OCI-LY1 (cell line): Measurements from ENCODE around the gene NCS1.

ENCODE experiments used
- H2AFZ ChIP-seq: fragments of 200-600 bp; sonication (generic), shearing (Covaris generic); 2 replicates; pipeline ENCODE4 v1.6.0; 2014; ENCODE audit warnings: antibody characterized with exemption, mild to moderate bottlenecking, low read length
- H3F3A ChIP-seq: fragments of 200-600 bp; sonication (generic), shearing (Covaris generic); 2 replicates; pipeline ENCODE4 v1.6.0; 2014; ENCODE audit warnings: mild to moderate bottlenecking, antibody characterized with exemption, low read length, moderate library complexity; ENCODE audit not compliant: insufficient read depth
- H3K27ac ChIP-seq: fragments of 200-600 bp; sonication (generic); 2 replicates; pipeline ENCODE4 v1.5.1; 2014; ENCODE audit warnings: low read length, mixed run types, mild to moderate bottlenecking, low read depth; ENCODE audit not compliant: poor library complexity, severe bottlenecking
- H3K27me3 ChIP-seq: fragments of 200-600 bp; sonication (generic); 2 replicates; pipeline ENCODE4 v1.6.0; 2014; ENCODE audit warnings: antibody characterized with exemption, mild to moderate bottlenecking, low read length, moderate library complexity; ENCODE audit not compliant: insufficient read depth
- H3K36me3 ChIP-seq: fragments of 200-600 bp; sonication (generic); 2 replicates; pipeline ENCODE4 v1.6.1; 2014; ENCODE audit warnings: mild to moderate bottlenecking, antibody characterized with exemption, low read length, moderate library complexity, mixed read lengths; ENCODE audit not compliant: insufficient read depth
- H3K4me1 ChIP-seq: fragments of 200-600 bp; sonication (generic); 2 replicates; pipeline ENCODE4 v1.5.1; 2014; ENCODE audit warnings: mild to moderate bottlenecking, low read length, moderate library complexity; ENCODE audit not compliant: insufficient read depth, severe bottlenecking
- H3K4me2 ChIP-seq: fragments of 200-600 bp; sonication (generic), shearing (Covaris generic); 2 replicates; pipeline ENCODE4 v1.6.1; 2014; ENCODE audit warnings: low read length
- H3K4me3 ChIP-seq: fragments of 200-600 bp; sonication (generic); 2 replicates; pipeline ENCODE4 v1.5.1; 2014; ENCODE audit warnings: low read length, low read depth, mild to moderate bottlenecking, mixed read lengths; ENCODE audit not compliant: poor library complexity, severe bottlenecking
- H3K79me2 ChIP-seq: fragments of 200-600 bp; shearing (Covaris generic); 2 replicates; pipeline ENCODE4 v1.6.1; 2016; ENCODE audit warnings: mixed run types, low read length, mixed read lengths; ENCODE audit not compliant: insufficient read depth
- H3K9ac ChIP-seq: fragments of 200-600 bp; sonication (generic), shearing (Covaris generic); 2 replicates; pipeline ENCODE4 v1.6.1; 2014; ENCODE audit warnings: mild to moderate bottlenecking, low read length, mixed read lengths
- H3K9me2 ChIP-seq: fragments of 200-600 bp; sonication (generic), shearing (Covaris generic); 2 replicates; pipeline ENCODE4 v1.6.1; 2014; ENCODE audit warnings: low read depth, mild to moderate bottlenecking, low read length, mixed read lengths
- H3K9me3 ChIP-seq: fragments of 200-600 bp; shearing (Covaris generic); 2 replicates; pipeline ENCODE4 v1.6.1; 2014; ENCODE audit warnings: low read length, mixed read lengths
- H4K20me1 ChIP-seq: fragments of 200-600 bp; sonication (generic), shearing (Covaris generic); 2 replicates; pipeline ENCODE4 v1.6.0; 2016; ENCODE audit warnings: mild to moderate bottlenecking, low read length; ENCODE audit not compliant: insufficient read depth
- EZH2 ChIP-seq: fragments of 200-600 bp; sonication (generic), shearing (Covaris generic); IDR thresholded peaks from 2 replicates; pipeline ENCODE4 v1.8.0; 2017; ENCODE audit warnings: borderline replicate concordance, mixed run types, mild to moderate bottlenecking, antibody characterized with exemption, low read length, moderate library complexity, mixed read lengths
- TF ChIP-seq, protein P1 (sequence below): fragments of 200-600 bp; sonication (generic), shearing (Covaris generic); IDR thresholded peaks from 2 replicates; pipeline ENCODE4 v1.5.1; 2017; ENCODE audit warnings: mild to moderate bottlenecking, antibody characterized with exemption, low read length, moderate library complexity, mixed read lengths

NCS1 gene

DNA sequence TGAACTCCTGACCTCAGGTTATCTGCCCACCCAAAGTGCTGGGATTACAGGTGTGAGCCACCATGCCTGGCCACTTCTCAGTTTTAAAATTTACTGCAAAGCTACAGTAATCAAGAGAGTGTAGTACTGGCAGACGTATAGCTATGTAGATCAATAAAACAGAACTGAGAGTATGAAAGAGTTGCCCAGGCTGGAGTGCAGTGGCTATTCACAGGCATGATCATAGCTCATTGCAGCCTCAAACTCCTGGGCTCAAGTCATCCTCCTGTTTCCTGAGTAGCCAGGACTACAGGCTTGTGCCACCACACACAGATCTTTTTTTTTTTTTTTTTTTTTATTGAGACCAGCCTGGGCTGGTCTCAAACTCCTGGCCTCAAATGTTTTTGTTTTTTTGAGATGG is 26.5 kb upstream of the NCS1 start:
- Histone ChIP-seq H3K9ac (no peak overlapping the region), H4K20me1 (no peaks in the 10 kb centered on the region), H3K4me2 (no peak overlapping the region), H3K79me2 (no peaks in the 10 kb centered on the region), H3K9me2 (no peaks in the 10 kb centered on the region), H3K36me3 (no peaks in the 10 kb centered on the region), H3K9me3 (no peaks in the 10 kb centered on the region), H3K27ac (no peak overlapping the region), H3K4me1 (no peaks in the 10 kb centered on the region), H2AFZ (no peak overlapping the region), H3K4me3 (no peak overlapping the region), H3F3A (no peaks in the 10 kb centered on the region), H3K27me3 (no peaks in the 10 kb centered on the region; the same call in 1 of the 2 replicates)
- TF ChIP-seq, protein P1, sequence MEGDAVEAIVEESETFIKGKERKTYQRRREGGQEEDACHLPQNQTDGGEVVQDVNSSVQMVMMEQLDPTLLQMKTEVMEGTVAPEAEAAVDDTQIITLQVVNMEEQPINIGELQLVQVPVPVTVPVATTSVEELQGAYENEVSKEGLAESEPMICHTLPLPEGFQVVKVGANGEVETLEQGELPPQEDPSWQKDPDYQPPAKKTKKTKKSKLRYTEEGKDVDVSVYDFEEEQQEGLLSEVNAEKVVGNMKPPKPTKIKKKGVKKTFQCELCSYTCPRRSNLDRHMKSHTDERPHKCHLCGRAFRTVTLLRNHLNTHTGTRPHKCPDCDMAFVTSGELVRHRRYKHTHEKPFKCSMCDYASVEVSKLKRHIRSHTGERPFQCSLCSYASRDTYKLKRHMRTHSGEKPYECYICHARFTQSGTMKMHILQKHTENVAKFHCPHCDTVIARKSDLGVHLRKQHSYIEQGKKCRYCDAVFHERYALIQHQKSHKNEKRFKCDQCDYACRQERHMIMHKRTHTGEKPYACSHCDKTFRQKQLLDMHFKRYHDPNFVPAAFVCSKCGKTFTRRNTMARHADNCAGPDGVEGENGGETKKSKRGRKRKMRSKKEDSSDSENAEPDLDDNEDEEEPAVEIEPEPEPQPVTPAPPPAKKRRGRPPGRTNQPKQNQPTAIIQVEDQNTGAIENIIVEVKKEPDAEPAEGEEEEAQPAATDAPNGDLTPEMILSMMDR = no peak
- no peak for TF ChIP-seq EZH2

GRCh38 chr9:130147198-130147597 is 25.0 kb upstream of the NCS1 start:
- no peak for TF ChIP-seq EZH2
- TF ChIP-seq, protein P1 = no peak
- Histone ChIP-seq H3F3A (no peaks in the 10 kb centered on the region), H3K36me3 (no peaks in the 10 kb centered on the region), H3K9me2 (no peaks in the 10 kb centered on the region), H3K4me2 (no peak overlapping the region), H3K4me3 (no peak overlapping the region), H2AFZ (no peak overlapping the region), H3K4me1 (no peaks in the 10 kb centered on the region), H3K9ac (no peak overlapping the region), H3K9me3 (no peaks in the 10 kb centered on the region), H4K20me1 (no peaks in the 10 kb centered on the region), H3K27me3 (no peaks in the 10 kb centered on the region; the same call in 1 of the 2 replicates), H3K79me2 (no peaks in the 10 kb centered on the region), H3K27ac (no peak overlapping the region)

- no peak overlapping the region for H3K4me3 ChIP-seq
- no peaks in the 10 kb centered on the region for H3F3A ChIP-seq
- TF ChIP-seq EZH2 = no peak
- TF ChIP-seq, protein P1 = no peak
- no peak overlapping the region for H3K4me2 ChIP-seq
- H3K9me2 ChIP-seq = no peaks in the 10 kb centered on the region
- no peaks in the 10 kb centered on the region; the same call in 1 of the 2 replicates for H3K27me3 ChIP-seq
- H2AFZ ChIP-seq = no peak overlapping the region
- H3K27ac ChIP-seq = no peak overlapping the region
- no peaks in the 10 kb centered on the region for H3K9me3 ChIP-seq
- H3K79me2 ChIP-seq = no peaks in the 10 kb centered on the region
- H3K9ac ChIP-seq = no peak overlapping the region
- no peaks in the 10 kb centered on the region for H4K20me1 ChIP-seq
- no peaks in the 10 kb centered on the region for H3K36me3 ChIP-seq
- H3K4me1 ChIP-seq = no peaks in the 10 kb centered on the region
Observed at GRCh38 chr9:130147910-130148309, 24.3 kb upstream of the NCS1 start.
